Body of pancreas (tissue), 4 donors: ENCODE results near the gene RHD. TPM values are rescaled to one million over a fixed set of nuclear protein-coding genes. Genes with fewer than 3 reads are reported as not detected.
A peak's percentile ranks its signal among the peaks of the same experiment; 100 is the strongest.

Source experiments
- ATAC-seq: fragments of 150-250 bp; one replicate; pipeline ENCODE4 v1.9.1; 2016
- DNase-seq, 4 donors: peaks; one replicate each; pipeline ENCODE4 v3.0.0-alpha.2; 2019
- H3K27ac ChIP-seq, 4 donors: fragments of 200-600 bp; sonication (generic); 1 replicate in 3 of 4; 2 replicates in 1 of 4; pipeline versions ENCODE4 v1.5.1 to v1.6.1; 2016 to 2019; ENCODE audit warnings: mild to moderate bottlenecking in 1 of 4, mixed read lengths in 1 of 4, moderate library complexity in 1 of 4
- H3K27me3 ChIP-seq, 2 donors: fragments of 200-600 bp; sonication (generic); one replicate each; pipeline ENCODE4 v1.6.0; 2016; ENCODE audit warnings: mild to moderate bottlenecking in 1 of 2
- H3K36me3 ChIP-seq, 2 donors: fragments of 200-600 bp; sonication (generic); replicated peaks in 1 of 2; 2 replicates each; pipeline ENCODE4 v1.5.1; 2016; ENCODE audit warnings: low read depth in 2 of 2; ENCODE audit not compliant: insufficient read depth in 1 of 2
- H3K4me1 ChIP-seq: fragments of 200-600 bp; sonication (generic); one replicate; pipeline ENCODE4 v1.6.0; 2016
- H3K4me3 ChIP-seq, 2 donors: fragments of 200-600 bp; sonication (generic); 1 replicate in 1 of 2; 2 replicates in 1 of 2; pipeline ENCODE4 v1.5.1; 2016 to 2019
- H3K9me3 ChIP-seq, 3 donors: fragments of 200-600 bp; sonication (generic); 1 replicate in 2 of 3; 2 replicates in 1 of 3; pipeline ENCODE4 v1.5.1; 2016
- CTCF ChIP-seq, 7 experiments: fragments of 450-650 bp in 4 of 7; fragments of 200-600 bp in 3 of 7; sonication (generic) in 3 of 7; IDR thresholded peaks; one replicate each; pipeline ENCODE4 v1.5.1; 2016 to 2019; ENCODE audit warnings: antibody characterized with exemption in 7 of 7
- POLR2A ChIP-seq, 3 donors: fragments of 450-650 bp; IDR thresholded peaks; one replicate each; pipeline ENCODE4 v1.6.1; 2016; ENCODE audit warnings: antibody characterized with exemption in 3 of 3, mild to moderate bottlenecking in 2 of 3
- WGBS, 2 donors: methylation state at CpG; one replicate each; pipeline ENCODE4 v1.1.5; 2017; 5-methylcytosine and 5-hydroxymethylcytosine counted together
- intact Hi-C: fragments of 100-400 bp; cut with DNase I; formaldehyde crosslinking; loops from one replicate; pipeline ENCODE4 v1.15.1; 2023
- total RNA-seq, 2 donors: library from RNA; depleted of rRNA; stranded (reverse); fragments of >200 nt; gene quantifications; one replicate each; pipeline ENCODE4 v1.1.0, GENCODE V29; 2016

The RHD gene
- total RNA-seq, 2 donors from 2014 or later = not detected

GRCh38 chr1:25245809-25246599 lies 26.3 kb upstream of the RHD start:
- no peak for TF ChIP-seq CTCF (IDR thresholded peaks at IDR 0.05)
- no peak for TF ChIP-seq POLR2A (IDR thresholded peaks at IDR 0.05)
- no peak for ATAC-seq
- H3K9me3 ChIP-seq = no peaks in the 10 kb centered on the region
- H3K36me3 ChIP-seq = peaks cover 8 to 11% of the 10 kb centered on the region in 2 donors
- DNase-seq = no peak
- H3K27ac ChIP-seq = peak overlapping the region; percentile 94 to 99 (median 98)
- peaks cover 36% of the 10 kb centered on the region for H3K4me1 ChIP-seq
- H3K27me3 ChIP-seq = no peaks in the 10 kb centered on the region
- intact Hi-C loops = no loop called here
- whole genome bisulfite sequencing, 2 donors = 15 to 16% methylated on average over 15 to 30 of the region's 30 CpGs
- H3K4me3 ChIP-seq = peak overlapping the region; percentile 75 to 99

GRCh38 chr1:25246600-25247023 lies 25.7 kb upstream of the RHD start:
- H3K27me3 ChIP-seq = no peaks in the 10 kb centered on the region
- H3K4me3 ChIP-seq = peak overlapping the region; percentile 75 to 99
- peaks cover 31% of the 10 kb centered on the region for H3K4me1 ChIP-seq
- peak; percentile 2 for ATAC-seq
- H3K9me3 ChIP-seq = no peaks in the 10 kb centered on the region
- peaks cover 8 to 11% of the 10 kb centered on the region in 2 donors for H3K36me3 ChIP-seq
- intact Hi-C loops = no loop called here
- peak in 1 of 7 experiments; percentile 16 for TF ChIP-seq CTCF (IDR thresholded peaks at IDR 0.05)
- no peak for TF ChIP-seq POLR2A (IDR thresholded peaks at IDR 0.05)
- peak; percentile 33 to 53 (median 39) for DNase-seq
- 0% methylated on average over 18 to 53 of the region's 53 CpGs for WGBS, 2 donors
- peak overlapping the region; percentile 94 to 99 (median 98) for H3K27ac ChIP-seq

- H3K9me3 ChIP-seq = no peaks in the 10 kb centered on the region
- H3K27ac ChIP-seq = peak within 1 kb of the TSS; percentile 94 to 99 (median 98)
- peaks cover 8 to 10% of the 10 kb centered on the region in 2 donors for H3K36me3 ChIP-seq
- ATAC-seq (peak; percentile 95), DNase-seq (peak; percentile 99 to 100 (median 99))
- WGBS, 2 donors = 0 to 1% methylated on average over 23 to 78 of the region's 79 CpGs
- TF ChIP-seq CTCF (IDR thresholded peaks at IDR 0.05) = peak in 3 of 7 experiments; percentile 9 to 32 (median 21)
- TF ChIP-seq POLR2A (IDR thresholded peaks at IDR 0.05) = peak; percentile 97 to 100 (median 100)
- H3K4me1 ChIP-seq = peaks cover 28% of the 10 kb centered on the region
- peak within 1 kb of the TSS; percentile 75 to 99 for H3K4me3 ChIP-seq
- intact Hi-C loops = no loop called here
- no peaks in the 10 kb centered on the region for H3K27me3 ChIP-seq
These were observed 25.1 kb upstream of the RHD start, which contains the start of gene RSRP1 for GRCh38 chr1:25247024-25247828. RSRP1 (minus strand) TSS chr1:25247454; CDS start chr1:25246963, 491 bp downstream.

GRCh38 chr1:25247829-25248754 lies 24.2 kb upstream of the RHD start:
- intact Hi-C loops = no loop called here
- Histone ChIP-seq H3K4me1 (peaks cover 28% of the 10 kb centered on the region), H3K27ac (peak overlapping the region; percentile 94 to 99 (median 98)), H3K36me3 (peaks cover 4% of the 10 kb centered on the region in 2 donors), H3K9me3 (no peaks in the 10 kb centered on the region), H3K4me3 (peak overlapping the region; percentile 75 to 99), H3K27me3 (no peaks in the 10 kb centered on the region)
- TF ChIP-seq CTCF (IDR thresholded peaks at IDR 0.05) = peak in 1 of 7 experiments; percentile 2
- no peak for TF ChIP-seq POLR2A (IDR thresholded peaks at IDR 0.05)
- WGBS, 2 donors = 22 to 35% methylated on average over 19 to 28 of the region's 30 CpGs
- ATAC-seq = no peak
- no peak for DNase-seq
